NT2/D1 (cell line): ENCODE data around the gene XPR1.

Experiments
- SUZ12 ChIP-seq: IDR thresholded peaks from 2 replicates; pipeline ENCODE4 v1.6.1; 2011; ENCODE audit not compliant: insufficient read length, insufficient read depth; ENCODE audit errors: extremely low read depth
- YY1 ChIP-seq: IDR thresholded peaks from 2 replicates; pipeline ENCODE4 v1.6.1; 2011; ENCODE audit not compliant: insufficient read length, insufficient read depth
- ZNF274 ChIP-seq: IDR thresholded peaks from 2 replicates; pipeline ENCODE4 v1.6.1; 2011; ENCODE audit warnings: mild to moderate bottlenecking, low read depth, low read length

DNA sequence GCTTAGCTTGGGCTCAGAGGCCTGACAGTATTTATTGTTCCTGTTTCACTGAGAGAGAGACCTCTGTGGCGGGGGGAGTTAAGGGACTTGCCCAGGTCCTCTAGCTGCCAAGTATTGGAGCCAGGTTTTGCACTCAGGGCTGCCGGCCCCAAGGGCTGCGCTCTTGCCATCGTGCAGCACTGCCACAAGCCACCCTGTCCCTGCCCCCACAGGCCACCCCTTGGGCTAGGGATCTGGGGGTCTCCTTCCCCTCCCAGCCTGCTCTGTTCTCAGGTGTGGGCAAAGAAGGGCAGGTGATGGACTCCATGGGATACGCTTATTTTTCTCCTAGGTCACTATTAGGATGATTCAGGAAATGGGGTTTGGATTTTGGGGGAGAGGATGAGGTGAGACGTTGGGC is 289.6 kb downstream of the XPR1 start:
- TF ChIP-seq ZNF274 (no peak), SUZ12 (no peak), YY1 (no peak)
